B cell (primary cell): Measurements from ENCODE around the gene PAK1IP1.

Source experiments
- CTCF ChIP-seq: fragments of 200-600 bp; IDR thresholded peaks from one replicate; pipeline ENCODE4 v1.8.0; 2022; ENCODE audit warnings: antibody characterized with exemption, mild to moderate bottlenecking
- EZH2 ChIP-seq: IDR thresholded peaks from 2 replicates; pipeline ENCODE4 v1.6.1; 2012; ENCODE audit warnings: borderline replicate concordance, low read depth, mild to moderate bottlenecking, moderate library complexity, low read length; ENCODE audit not compliant: insufficient read depth, poor library complexity, severe bottlenecking

- TF ChIP-seq CTCF, result no peak
- TF ChIP-seq EZH2, result no peak
These were observed 1.9 kb downstream of the PAK1IP1 start for GRCh38 chr6:10696655-10697054.
